Upper lobe of left lung (tissue), 6 donors: Measurements from ENCODE around the gene SOX9. TPM values are rescaled to one million over a fixed set of nuclear protein-coding genes. Genes with fewer than 3 reads are reported as not detected.

ENCODE experiments used
- ATAC-seq, 2 donors: fragments of 200-7000 bp; cut with Tn5 transposase; one replicate each; pipeline ENCODE4 v1.9.1; 2022; ENCODE audit warnings: mild to moderate bottlenecking in 2 of 2, moderate library complexity in 2 of 2; ENCODE audit not compliant: low FRiP score in 2 of 2
- DNase-seq, 2 donors: peaks; one replicate each; pipeline ENCODE4 v3.0.0-alpha.2; 2019 to 2020
- H3K27ac ChIP-seq, 4 donors: fragments of 200-600 bp; sonication (generic); one replicate each; pipeline ENCODE4 v1.5.1; 2016 to 2019
- H3K27me3 ChIP-seq, 4 donors: fragments of 200-600 bp; sonication (generic); one replicate each; pipeline ENCODE4 v1.5.1; 2017 to 2019
- H3K36me3 ChIP-seq, 4 donors: fragments of 200-600 bp; sonication (generic); one replicate each; pipeline ENCODE4 v1.5.1; 2016 to 2019
- H3K4me1 ChIP-seq, 4 donors: fragments of 200-600 bp; sonication (generic); one replicate each; pipeline ENCODE4 v1.5.1; 2018 to 2019
- H3K4me3 ChIP-seq, 4 donors: fragments of 200-600 bp; sonication (generic); one replicate each; pipeline ENCODE4 v1.5.1; 2017 to 2019; ENCODE audit warnings: mild to moderate bottlenecking in 2 of 4, moderate library complexity in 1 of 4
- H3K9me3 ChIP-seq, 4 donors: fragments of 200-600 bp; sonication (generic); one replicate each; pipeline ENCODE4 v1.5.1; 2018 to 2019
- EP300 ChIP-seq, 4 donors: sonication (generic); formaldehyde crosslinking; IDR thresholded peaks; one replicate each; pipeline ENCODE4 v1.5.1; 2017; ENCODE audit warnings: antibody characterized with exemption in 4 of 4, control low read depth in 2 of 4
- POLR2A ChIP-seq, 4 donors: fragments of 450-650 bp; IDR thresholded peaks; one replicate each; pipeline ENCODE4 v1.5.1; 2016 to 2017; ENCODE audit warnings: antibody characterized with exemption in 4 of 4, mild to moderate bottlenecking in 2 of 4
- POLR2AphosphoS5 ChIP-seq, 2 donors: sonication (generic); formaldehyde crosslinking; IDR thresholded peaks; one replicate each; pipeline ENCODE4 v1.5.1; 2017; ENCODE audit warnings: antibody characterized with exemption in 2 of 2
- WGBS, 2 donors: methylation state at CpG; one replicate each; pipeline ENCODE4 v1.1.5; 2017 to 2018; 5-methylcytosine and 5-hydroxymethylcytosine counted together
- total RNA-seq, 6 donors: library from RNA; depleted of rRNA in 4 of 6; stranded (reverse); fragments of >200 nt in 4 of 6; gene quantifications; one replicate each; pipeline versions ENCODE4 v1.1.0 to v1.2.1, GENCODE V29; 2016 to 2021
- TF ChIP-seq, protein P1 (sequence below), 6 experiments: fragments of 450-650 bp in 4 of 6; fragments of 200-600 bp in 2 of 6; sonication (generic) in 2 of 6; IDR thresholded peaks; one replicate each; pipeline ENCODE4 v1.5.1; 2016 to 2019; ENCODE audit warnings: antibody characterized with exemption in 6 of 6
- donor health status: DM: no; HTN: no; CAD: no; lungs with moderate emphysema.
- donor health status: DM: no; HTN: yes; CAD: no; lungs with severe emphysema.

The SOX9 gene
- total RNA-seq, 6 donors from 2014 or later: 3.3 to 10.7 (median 4.3) TPM

GRCh38 chr17:72162569-72162968 lies 41.7 kb downstream of the SOX9 start:
- 77 to 80% methylated on average over 2 of the region's 2 CpGs for WGBS, 2 donors
- Histone ChIP-seq H3K27me3 (no peaks in the 10 kb centered on the region), H3K36me3 (no peaks in the 10 kb centered on the region), H3K27ac (no peak overlapping the region), H3K9me3 (no peaks in the 10 kb centered on the region), H3K4me1 (no peaks in the 10 kb centered on the region), H3K4me3 (no peak overlapping the region)
- ATAC-seq: no peak
- DNase-seq: no peak
- TF ChIP-seq POLR2AphosphoS5 (IDR thresholded peaks at IDR 0.05): no peak
- TF ChIP-seq, protein P1, sequence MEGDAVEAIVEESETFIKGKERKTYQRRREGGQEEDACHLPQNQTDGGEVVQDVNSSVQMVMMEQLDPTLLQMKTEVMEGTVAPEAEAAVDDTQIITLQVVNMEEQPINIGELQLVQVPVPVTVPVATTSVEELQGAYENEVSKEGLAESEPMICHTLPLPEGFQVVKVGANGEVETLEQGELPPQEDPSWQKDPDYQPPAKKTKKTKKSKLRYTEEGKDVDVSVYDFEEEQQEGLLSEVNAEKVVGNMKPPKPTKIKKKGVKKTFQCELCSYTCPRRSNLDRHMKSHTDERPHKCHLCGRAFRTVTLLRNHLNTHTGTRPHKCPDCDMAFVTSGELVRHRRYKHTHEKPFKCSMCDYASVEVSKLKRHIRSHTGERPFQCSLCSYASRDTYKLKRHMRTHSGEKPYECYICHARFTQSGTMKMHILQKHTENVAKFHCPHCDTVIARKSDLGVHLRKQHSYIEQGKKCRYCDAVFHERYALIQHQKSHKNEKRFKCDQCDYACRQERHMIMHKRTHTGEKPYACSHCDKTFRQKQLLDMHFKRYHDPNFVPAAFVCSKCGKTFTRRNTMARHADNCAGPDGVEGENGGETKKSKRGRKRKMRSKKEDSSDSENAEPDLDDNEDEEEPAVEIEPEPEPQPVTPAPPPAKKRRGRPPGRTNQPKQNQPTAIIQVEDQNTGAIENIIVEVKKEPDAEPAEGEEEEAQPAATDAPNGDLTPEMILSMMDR (IDR thresholded peaks at IDR 0.05): no peak
- no peak for TF ChIP-seq POLR2A (IDR thresholded peaks at IDR 0.05)
- TF ChIP-seq EP300 (IDR thresholded peaks at IDR 0.05): no peak

DNA sequence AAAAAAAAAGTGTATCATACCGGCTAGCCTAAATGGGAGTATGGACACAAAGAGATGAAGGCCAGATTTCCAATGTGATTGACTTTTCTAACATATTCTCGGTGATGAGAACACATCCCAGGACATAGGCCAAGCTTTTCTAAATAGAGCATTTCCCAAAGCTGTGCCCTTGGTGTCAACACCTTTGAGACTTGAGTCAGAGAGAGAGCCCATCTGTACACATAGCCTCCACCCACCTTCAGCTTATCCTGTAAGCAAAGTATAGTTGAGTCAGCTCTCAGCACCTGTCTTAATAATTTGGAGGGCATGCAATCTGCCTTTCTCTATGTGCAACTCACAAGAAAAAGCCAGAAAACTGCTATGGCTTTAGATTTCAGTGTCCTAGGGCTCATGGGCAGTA lies 42.7 kb downstream of the SOX9 start:
- 84 to 87% methylated on average over 2 of the region's 2 CpGs for WGBS, 2 donors
- Histone ChIP-seq H3K36me3 (no peaks in the 10 kb centered on the region), H3K9me3 (no peaks in the 10 kb centered on the region), H3K4me3 (no peak overlapping the region), H3K27ac (no peak overlapping the region), H3K4me1 (no peaks in the 10 kb centered on the region), H3K27me3 (no peaks in the 10 kb centered on the region)
- TF ChIP-seq EP300 (IDR thresholded peaks at IDR 0.05) (no peak), POLR2AphosphoS5 (IDR thresholded peaks at IDR 0.05) (no peak), POLR2A (IDR thresholded peaks at IDR 0.05) (no peak)
- TF ChIP-seq, protein P1 (IDR thresholded peaks at IDR 0.05): no peak
- ATAC-seq: no peak
- DNase-seq: no peak

DNA sequence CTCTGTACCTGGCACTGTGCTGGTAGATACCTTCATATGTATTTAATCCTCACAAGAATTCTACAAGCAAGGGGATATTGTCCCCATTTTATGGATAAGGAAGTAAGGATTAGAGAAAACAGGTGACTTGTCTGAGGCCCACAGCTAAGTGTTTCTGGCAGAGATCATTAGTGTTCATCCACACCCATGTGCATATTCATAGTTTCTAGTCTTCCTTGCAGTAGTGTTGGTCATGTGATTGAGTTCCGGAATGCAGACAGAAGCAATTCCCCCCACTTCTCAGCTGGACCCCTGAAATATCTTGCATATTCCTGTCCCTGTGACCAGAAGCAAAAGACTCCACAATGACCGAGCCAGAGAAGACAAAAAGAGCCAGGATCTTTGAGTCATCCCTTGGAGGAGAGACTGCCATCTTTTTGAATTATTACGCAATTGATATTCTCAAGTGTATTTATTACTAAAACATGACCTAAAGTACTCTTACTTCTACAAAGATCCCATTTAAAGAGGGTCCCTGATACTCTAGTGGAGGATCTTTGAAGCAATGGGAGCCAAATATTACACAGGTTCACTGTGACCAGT lies 43.4 kb downstream of the SOX9 start:
- Histone ChIP-seq H3K9me3 (no peaks in the 10 kb centered on the region), H3K36me3 (no peaks in the 10 kb centered on the region), H3K27ac (no peak overlapping the region), H3K4me3 (no peak overlapping the region), H3K4me1 (no peaks in the 10 kb centered on the region), H3K27me3 (no peaks in the 10 kb centered on the region)
- DNase-seq (no peak), ATAC-seq (no peak)
- 90 to 95% methylated on average over 3 of the region's 3 CpGs for WGBS, 2 donors
- TF ChIP-seq, protein P1 (IDR thresholded peaks at IDR 0.05): no peak
- TF ChIP-seq POLR2A (IDR thresholded peaks at IDR 0.05) (no peak), EP300 (IDR thresholded peaks at IDR 0.05) (no peak), POLR2AphosphoS5 (IDR thresholded peaks at IDR 0.05) (no peak)

GRCh38 chr17:72165192-72165866 lies 44.5 kb downstream of the SOX9 start:
- no peak for DNase-seq
- 72 to 88% methylated on average over 7 to 9 of the region's 9 CpGs for WGBS, 2 donors
- Histone ChIP-seq H3K27ac (no peak overlapping the region), H3K4me1 (no peaks in the 10 kb centered on the region), H3K4me3 (no peak overlapping the region), H3K27me3 (no peaks in the 10 kb centered on the region), H3K9me3 (no peaks in the 10 kb centered on the region), H3K36me3 (no peaks in the 10 kb centered on the region)
- no peak for TF ChIP-seq POLR2AphosphoS5 (IDR thresholded peaks at IDR 0.05)
- TF ChIP-seq EP300 (IDR thresholded peaks at IDR 0.05): no peak
- no peak for TF ChIP-seq POLR2A (IDR thresholded peaks at IDR 0.05)
- TF ChIP-seq, protein P1 (IDR thresholded peaks at IDR 0.05): no peak
- no peak for ATAC-seq
